ENCODE measurements around the gene GALNT2.
A peak's percentile ranks its signal among the peaks of the same experiment; 100 is the strongest.

GALNT2 gene

DNA sequence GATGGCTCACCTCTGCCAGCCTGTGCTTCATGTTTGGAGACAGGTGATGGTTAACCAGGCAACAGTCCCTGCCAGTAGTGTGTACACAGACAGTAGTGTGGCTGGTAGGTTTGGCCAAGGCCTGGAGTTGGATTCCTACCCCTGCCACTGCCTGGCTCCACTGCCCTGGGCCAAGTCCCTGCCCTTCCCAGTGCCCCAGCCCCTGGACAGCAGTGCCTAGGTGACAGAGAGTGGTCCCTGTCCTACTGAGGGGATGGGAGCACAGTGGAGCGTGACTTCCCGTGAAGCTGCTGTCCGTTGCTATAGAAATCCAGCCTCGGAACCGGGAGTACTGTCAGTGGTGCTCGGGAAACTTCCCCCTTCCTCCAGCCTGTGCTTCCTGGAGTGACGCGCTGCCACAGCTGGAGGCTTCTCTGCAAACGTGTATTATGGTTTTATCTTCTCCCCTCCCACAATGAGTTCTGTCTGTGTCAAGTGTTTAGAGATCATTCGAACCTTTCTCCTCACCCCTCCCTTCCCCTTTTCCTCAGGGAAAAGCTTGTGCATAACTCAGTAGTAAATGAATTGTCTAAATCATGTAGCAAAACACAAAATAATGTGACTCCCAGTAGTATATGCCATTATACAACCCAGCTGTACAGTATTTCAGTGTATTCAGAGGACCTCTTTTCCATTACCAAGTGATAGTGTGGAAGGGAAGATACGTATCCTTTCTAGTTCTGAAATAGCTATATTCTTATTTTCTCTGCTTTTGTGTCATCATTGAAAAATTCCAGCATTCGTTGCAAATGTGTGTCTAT lies 73.4 kb downstream of the GALNT2 start:
- no peaks in the 10 kb centered on the region for H3K27me3 ChIP-seq (ENCODE audit: insufficient read depth, low read length, poor library complexity)
- TF ChIP-seq, protein P1, sequence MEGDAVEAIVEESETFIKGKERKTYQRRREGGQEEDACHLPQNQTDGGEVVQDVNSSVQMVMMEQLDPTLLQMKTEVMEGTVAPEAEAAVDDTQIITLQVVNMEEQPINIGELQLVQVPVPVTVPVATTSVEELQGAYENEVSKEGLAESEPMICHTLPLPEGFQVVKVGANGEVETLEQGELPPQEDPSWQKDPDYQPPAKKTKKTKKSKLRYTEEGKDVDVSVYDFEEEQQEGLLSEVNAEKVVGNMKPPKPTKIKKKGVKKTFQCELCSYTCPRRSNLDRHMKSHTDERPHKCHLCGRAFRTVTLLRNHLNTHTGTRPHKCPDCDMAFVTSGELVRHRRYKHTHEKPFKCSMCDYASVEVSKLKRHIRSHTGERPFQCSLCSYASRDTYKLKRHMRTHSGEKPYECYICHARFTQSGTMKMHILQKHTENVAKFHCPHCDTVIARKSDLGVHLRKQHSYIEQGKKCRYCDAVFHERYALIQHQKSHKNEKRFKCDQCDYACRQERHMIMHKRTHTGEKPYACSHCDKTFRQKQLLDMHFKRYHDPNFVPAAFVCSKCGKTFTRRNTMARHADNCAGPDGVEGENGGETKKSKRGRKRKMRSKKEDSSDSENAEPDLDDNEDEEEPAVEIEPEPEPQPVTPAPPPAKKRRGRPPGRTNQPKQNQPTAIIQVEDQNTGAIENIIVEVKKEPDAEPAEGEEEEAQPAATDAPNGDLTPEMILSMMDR (IDR thresholded peaks at IDR 0.05; ENCODE audit: borderline replicate concordance, extremely low read depth, low read length, poor library complexity, severe bottlenecking): no peak
- no peak for TF ChIP-seq EZH2 (IDR thresholded peaks at IDR 0.05; ENCODE audit: borderline replicate concordance, low read depth, low read length, severe bottlenecking)
- H3K4me3 ChIP-seq (ENCODE audit: low read depth in 1 of 2, low read length in 2 of 2): no peak overlapping the region
- no peak overlapping the region for H2AFZ ChIP-seq (ENCODE audit: low read depth, low read length)
- peaks cover 88% of the 10 kb centered on the region for H3K36me3 ChIP-seq (ENCODE audit: insufficient read depth, low read length)
- H3K79me2 ChIP-seq (ENCODE audit: insufficient read depth, low read length): peaks cover 100% of the 10 kb centered on the region
- H4K20me1 ChIP-seq (ENCODE audit: insufficient read depth, low read length): peaks cover 100% of the 10 kb centered on the region
- no peak for DNase-seq
- peak overlapping the region; percentile 70 for H3K27ac ChIP-seq (ENCODE audit: low read length)
- peaks cover 99% of the 10 kb centered on the region for H3K4me1 ChIP-seq (ENCODE audit: insufficient read depth, low read length)
- no peak overlapping the region for H3K4me2 ChIP-seq (ENCODE audit: insufficient read depth, low read length)
- ATAC-seq (ENCODE audit: insufficient read depth, low read depth): no peak
- H3K9ac ChIP-seq (ENCODE audit: low read depth, low read length): no peak overlapping the region
- H3K9me3 ChIP-seq (ENCODE audit: insufficient read depth, low read length, severe bottlenecking): no peaks in the 10 kb centered on the region

DNA sequence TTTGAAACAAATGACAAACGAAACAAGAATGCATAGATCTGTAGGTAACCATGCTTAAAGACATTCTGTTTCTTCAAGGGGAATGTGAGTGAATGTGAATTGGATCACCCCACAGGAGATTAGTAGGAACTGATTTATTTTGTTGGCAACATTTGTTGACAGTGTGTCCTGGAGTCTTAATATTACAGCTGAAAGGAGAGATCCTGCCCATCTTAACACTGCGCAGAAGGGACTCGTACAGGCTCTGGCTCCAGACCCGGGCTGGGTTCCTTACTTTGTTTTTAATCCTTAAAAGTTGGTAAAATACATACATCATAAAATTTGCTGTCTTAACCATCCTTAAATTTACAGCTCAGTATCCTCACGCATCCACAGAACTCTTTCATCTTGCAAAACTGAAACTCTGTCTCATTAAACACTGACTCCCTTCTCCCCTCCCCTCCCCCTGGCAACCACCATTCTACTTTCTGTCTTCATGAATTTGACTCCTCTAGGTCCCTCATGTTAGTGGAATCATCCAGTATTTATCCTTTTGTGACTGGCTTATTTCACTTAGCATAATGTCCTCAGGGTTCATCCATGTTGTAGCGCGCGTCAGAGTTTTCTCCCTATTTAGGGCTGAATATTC lies 74.1 kb downstream of the GALNT2 start:
- Histone ChIP-seq H3K4me3 (ENCODE audit: low read depth in 1 of 2, low read length in 2 of 2) (no peak overlapping the region), H3K4me1 (ENCODE audit: insufficient read depth, low read length) (peaks cover 100% of the 10 kb centered on the region), H2AFZ (ENCODE audit: low read depth, low read length) (no peak overlapping the region), H3K27ac (ENCODE audit: low read length) (peak overlapping the region; percentile 70), H3K36me3 (ENCODE audit: insufficient read depth, low read length) (peaks cover 83% of the 10 kb centered on the region), H3K79me2 (ENCODE audit: insufficient read depth, low read length) (peaks cover 100% of the 10 kb centered on the region), H4K20me1 (ENCODE audit: insufficient read depth, low read length) (peaks cover 100% of the 10 kb centered on the region), H3K9me3 (ENCODE audit: insufficient read depth, low read length, severe bottlenecking) (no peaks in the 10 kb centered on the region), H3K4me2 (ENCODE audit: insufficient read depth, low read length) (peak overlapping the region; percentile 4; the same call in 1 of the 2 replicates), H3K9ac (ENCODE audit: low read depth, low read length) (no peak overlapping the region), H3K27me3 (ENCODE audit: insufficient read depth, low read length, poor library complexity) (no peaks in the 10 kb centered on the region)
- TF ChIP-seq, protein P1 (IDR thresholded peaks at IDR 0.05; ENCODE audit: borderline replicate concordance, extremely low read depth, low read length, poor library complexity, severe bottlenecking): no peak
- TF ChIP-seq EZH2 (IDR thresholded peaks at IDR 0.05; ENCODE audit: borderline replicate concordance, low read depth, low read length, severe bottlenecking): no peak
- ATAC-seq (ENCODE audit: insufficient read depth, low read depth) (peak; percentile 49), DNase-seq (peak; percentile 38)

DNA sequence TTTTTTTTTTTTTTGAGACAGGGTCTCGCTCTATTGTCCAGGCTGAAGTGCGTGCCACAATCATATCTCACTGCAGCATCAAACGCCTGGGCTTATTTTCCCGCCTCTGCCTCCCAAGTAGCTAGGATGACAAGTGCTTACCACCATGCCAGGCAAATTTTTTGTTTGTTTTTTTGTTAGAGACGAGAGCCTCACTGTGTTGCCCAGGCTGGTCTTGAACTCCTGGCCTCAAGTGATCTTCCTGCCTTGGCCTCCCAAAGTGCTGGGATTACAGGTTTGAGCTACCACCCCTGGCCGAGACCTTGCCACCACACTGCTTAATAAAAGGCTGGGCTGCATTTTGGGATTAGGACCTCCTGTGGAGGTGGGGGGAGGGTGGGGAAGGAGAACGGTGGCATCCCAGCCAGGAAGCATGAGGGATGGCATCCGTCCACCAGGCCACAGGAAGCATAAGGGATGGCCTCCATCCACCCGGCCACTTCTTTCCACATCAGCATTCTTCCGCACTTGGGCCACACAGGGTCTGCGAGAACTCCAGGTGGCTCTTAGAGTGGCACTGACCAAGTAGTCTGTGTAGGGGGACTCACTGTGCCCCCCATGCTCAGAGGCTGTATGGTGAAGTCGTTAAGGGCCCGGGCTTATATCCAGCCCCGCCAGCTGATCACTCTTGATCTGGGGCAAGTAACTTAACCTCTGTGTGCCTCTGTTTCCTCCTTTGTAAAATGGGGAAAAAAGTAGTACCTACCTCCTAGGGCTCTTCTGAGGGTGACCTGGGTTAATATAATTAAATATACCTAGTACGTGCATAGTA lies 75.0 kb downstream of the GALNT2 start:
- Histone ChIP-seq H3K27ac (ENCODE audit: low read length) (peak overlapping the region; percentile 70), H3K79me2 (ENCODE audit: insufficient read depth, low read length) (peaks cover 100% of the 10 kb centered on the region), H3K27me3 (ENCODE audit: insufficient read depth, low read length, poor library complexity) (no peaks in the 10 kb centered on the region), H3K4me1 (ENCODE audit: insufficient read depth, low read length) (peaks cover 99% of the 10 kb centered on the region), H3K36me3 (ENCODE audit: insufficient read depth, low read length) (peaks cover 82% of the 10 kb centered on the region), H3K9ac (ENCODE audit: low read depth, low read length) (no peak overlapping the region), H4K20me1 (ENCODE audit: insufficient read depth, low read length) (peaks cover 100% of the 10 kb centered on the region), H3K9me3 (ENCODE audit: insufficient read depth, low read length, severe bottlenecking) (no peaks in the 10 kb centered on the region), H3K4me3 (ENCODE audit: low read depth in 1 of 2, low read length in 2 of 2) (no peak overlapping the region), H2AFZ (ENCODE audit: low read depth, low read length) (no peak overlapping the region), H3K4me2 (ENCODE audit: insufficient read depth, low read length) (no peak overlapping the region)
- ATAC-seq (ENCODE audit: insufficient read depth, low read depth) (no peak), DNase-seq (no peak)
- no peak for TF ChIP-seq EZH2 (IDR thresholded peaks at IDR 0.05; ENCODE audit: borderline replicate concordance, low read depth, low read length, severe bottlenecking)

Data from DND-41 (cell line).